ENCODE measurements around the gene C9orf43. TPM values are rescaled to one million over a fixed set of nuclear protein-coding genes. Genes with fewer than 3 reads are reported as not detected.
"Not testable (repeated sequence)": the region's sequence is repeated elsewhere in the genome, so short reads cannot be mapped to it uniquely, and the experiment has no call there.

Gene C9orf43
- total RNA-seq, 8 experiments from 2014 or later = 0.54 to 2.4 (median 1.1) TPM

DNA sequence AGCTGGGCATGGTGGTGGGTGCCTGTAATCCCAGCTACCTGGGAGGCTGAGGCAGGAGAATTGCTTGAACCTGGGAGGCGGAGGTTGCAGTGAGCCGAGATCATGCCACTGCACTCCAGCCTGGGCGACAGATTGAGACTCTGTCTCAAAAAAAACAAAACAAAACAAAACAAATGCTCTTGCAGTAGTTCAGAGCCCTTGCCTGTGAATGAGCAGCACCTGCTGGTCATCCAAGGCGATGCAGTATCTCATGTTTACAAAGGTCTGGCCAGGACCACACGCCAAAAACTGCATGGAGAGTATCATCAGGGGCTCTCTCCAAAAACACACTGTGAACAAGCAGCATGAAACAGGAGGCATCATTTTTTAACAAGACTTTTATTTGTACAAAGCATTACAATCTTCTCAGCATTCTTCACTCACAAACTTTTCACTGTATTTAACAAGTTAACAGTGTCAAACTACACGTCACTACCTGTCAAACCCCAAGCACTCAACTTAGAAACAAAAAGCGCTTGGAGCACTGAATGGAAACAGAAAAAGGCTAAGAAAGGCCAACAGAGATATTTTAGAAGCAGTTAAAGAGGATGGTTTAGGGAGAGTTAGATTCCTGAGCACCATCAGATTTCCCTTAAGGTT lies 3.6 kb upstream of the C9orf43 start:
- H3K4me1 ChIP-seq (replicated peaks in 1 of 2) = peaks cover 10 to 13% of the 10 kb centered on the region in 2 donors
- WGBS, 10 experiments = 0 to 100% (median 51%) methylated on average over 1 to 6 of the region's 7 CpGs; no CpG with 5 or more reads in 1 of the 10 experiments
- H3K4me3 ChIP-seq; H3K27ac ChIP-seq; in situ Hi-C loops (cut with MboI; ENCODE audit: low pct_unique_long_range_greater_than_20kb in 2 of 9, low sequenced_read_pairs in 9 of 9, unreplicated experiment in 9 of 9): not testable (repeated sequence)
- ATAC-seq (replicated peaks in 6 of 8) = peak in 3 of 8 experiments; percentile 5 to 17 (median 6)

DNA sequence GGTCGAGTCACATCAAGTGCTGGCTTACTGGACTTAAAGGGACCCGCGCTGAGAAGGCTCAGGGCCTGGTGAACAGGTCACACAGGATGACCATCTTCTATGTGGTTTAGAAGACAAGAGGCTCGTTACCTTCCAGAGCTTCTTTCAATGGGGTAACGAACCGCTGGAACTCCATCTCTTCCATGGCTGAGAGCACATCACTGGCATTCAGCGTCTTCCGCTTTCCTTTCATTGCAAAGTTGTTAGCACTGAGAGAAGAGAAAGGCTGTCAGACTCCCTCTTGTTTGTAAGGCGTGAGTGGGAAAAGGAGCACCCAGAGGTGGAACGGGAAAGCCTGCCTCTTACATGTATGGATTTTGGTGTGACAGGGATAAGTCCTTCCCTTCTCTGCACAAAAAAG lies 1.1 kb upstream of the C9orf43 start:
- Histone ChIP-seq H3K27ac (peak overlapping the region; percentile 97 to 99), H3K4me3 (peak overlapping the region; percentile 53 to 89 (median 64)), H3K4me1 (replicated peaks in 1 of 2) (peaks cover 9 to 13% of the 10 kb centered on the region in 2 donors)
- in situ Hi-C loops (cut with MboI; ENCODE audit: low pct_unique_long_range_greater_than_20kb in 2 of 9, low sequenced_read_pairs in 9 of 9, unreplicated experiment in 9 of 9) = no loop called here
- 5 to 51% (median 36%) methylated on average over 3 to 10 of the region's 10 CpGs for WGBS, 10 experiments
- no peak for ATAC-seq (replicated peaks in 6 of 8)

DNA sequence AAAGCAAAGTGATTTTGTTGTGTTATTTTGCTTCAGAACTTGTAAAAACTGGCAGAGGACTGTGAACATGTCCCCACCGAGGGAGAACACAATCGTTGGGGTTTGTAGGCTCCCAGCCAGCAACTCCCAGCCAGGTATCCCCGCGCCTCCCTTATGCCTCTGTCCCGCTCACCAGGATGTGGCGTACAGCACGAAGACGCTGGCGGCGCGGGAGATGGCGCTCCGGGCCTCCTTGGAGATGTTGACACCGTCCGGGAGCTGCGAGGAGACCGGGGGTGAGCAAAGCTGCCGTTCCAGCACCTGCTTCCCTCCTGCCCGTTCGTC lies 702 bp upstream of the C9orf43 start:
- in situ Hi-C loops (cut with MboI; ENCODE audit: low pct_unique_long_range_greater_than_20kb in 2 of 9, low sequenced_read_pairs in 9 of 9, unreplicated experiment in 9 of 9) = no loop called here
- 0 to 20% (median 1%) methylated on average over 1 to 5 of the region's 20 CpGs; no CpG with 5 or more reads in 4 of the 10 experiments for WGBS, 10 experiments
- peak; percentile 4 to 28 (median 9) for ATAC-seq (replicated peaks in 6 of 8)
- peak overlapping the region; percentile 53 to 89 (median 64) for H3K4me3 ChIP-seq
- peak overlapping the region; percentile 97 to 99 for H3K27ac ChIP-seq
- peaks cover 9 to 13% of the 10 kb centered on the region in 2 donors for H3K4me1 ChIP-seq (replicated peaks in 1 of 2)

DNA sequence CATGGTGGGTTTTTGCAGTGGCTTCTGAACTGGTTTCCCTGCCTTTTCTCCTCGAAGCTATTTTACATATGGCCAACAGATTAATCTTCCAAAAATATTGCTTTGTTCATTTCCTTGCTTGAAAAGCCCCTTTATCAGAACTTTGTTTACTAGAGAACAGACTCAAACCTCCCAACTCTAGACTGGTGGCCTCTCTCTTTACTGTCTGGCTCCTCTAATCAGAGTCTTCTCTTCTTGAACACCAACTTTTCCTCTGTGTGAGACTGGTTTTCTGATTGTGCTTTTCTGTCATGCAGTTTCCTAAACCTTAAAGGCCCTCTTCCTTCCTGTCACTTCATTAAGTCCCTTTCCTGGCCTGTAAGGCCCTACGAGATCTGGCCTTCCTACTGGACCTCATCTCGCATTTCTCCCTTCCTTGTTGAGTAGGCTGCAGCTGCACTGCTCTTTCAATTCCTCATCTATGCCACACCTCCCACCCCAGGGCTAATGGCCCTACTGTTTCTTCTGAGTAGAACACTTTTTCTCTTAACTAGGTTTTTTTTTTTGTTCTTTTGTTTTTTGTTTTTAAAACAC lies 5.7 kb downstream of the C9orf43 start:
- Histone ChIP-seq H3K4me3 (no peak overlapping the region), H3K27ac (no peak overlapping the region), H3K4me1 (replicated peaks in 1 of 2) (peaks cover 4 to 6% of the 10 kb centered on the region in 2 donors)
- ATAC-seq (replicated peaks in 6 of 8) = peak in 2 of 8 experiments; percentile 78 to 85
- WGBS, 10 experiments = 0 to 73% (median 60%) methylated on average over 1 to 3 of the region's 3 CpGs; no CpG with 5 or more reads in 1 of the 10 experiments
- in situ Hi-C loops (cut with MboI; ENCODE audit: low pct_unique_long_range_greater_than_20kb in 2 of 9, low sequenced_read_pairs in 9 of 9, unreplicated experiment in 9 of 9) = no loop called here

DNA sequence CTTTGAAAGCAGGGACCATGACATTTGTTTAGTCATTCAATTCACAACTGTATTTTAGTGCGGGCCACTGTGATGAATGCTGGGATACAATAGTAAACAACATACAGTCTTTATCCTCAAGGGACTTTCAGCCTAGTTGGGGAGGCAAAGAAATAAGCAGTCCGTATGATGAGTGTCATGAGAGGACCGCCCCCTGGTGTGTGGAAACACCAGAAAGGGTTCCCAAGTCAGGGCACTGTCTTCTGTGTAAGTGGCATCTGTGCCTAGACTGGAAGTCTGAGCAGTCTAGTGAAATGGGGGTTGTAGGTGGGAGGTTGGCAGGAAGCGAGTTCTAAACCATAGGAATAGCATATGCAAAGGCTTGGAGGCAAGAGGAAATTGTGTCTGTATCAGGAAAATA lies 6.8 kb downstream of the C9orf43 start:
- Histone ChIP-seq H3K4me3 (no peak overlapping the region), H3K4me1 (replicated peaks in 1 of 2) (no peaks in the 10 kb centered on the region), H3K27ac (no peak overlapping the region)
- WGBS, 10 experiments = 57 to 100% (median 91%) methylated on average over 1 to 4 of the region's 4 CpGs
- in situ Hi-C loops (cut with MboI; ENCODE audit: low pct_unique_long_range_greater_than_20kb in 2 of 9, low sequenced_read_pairs in 9 of 9, unreplicated experiment in 9 of 9) = no loop called here
- no peak for ATAC-seq (replicated peaks in 6 of 8)

DNA sequence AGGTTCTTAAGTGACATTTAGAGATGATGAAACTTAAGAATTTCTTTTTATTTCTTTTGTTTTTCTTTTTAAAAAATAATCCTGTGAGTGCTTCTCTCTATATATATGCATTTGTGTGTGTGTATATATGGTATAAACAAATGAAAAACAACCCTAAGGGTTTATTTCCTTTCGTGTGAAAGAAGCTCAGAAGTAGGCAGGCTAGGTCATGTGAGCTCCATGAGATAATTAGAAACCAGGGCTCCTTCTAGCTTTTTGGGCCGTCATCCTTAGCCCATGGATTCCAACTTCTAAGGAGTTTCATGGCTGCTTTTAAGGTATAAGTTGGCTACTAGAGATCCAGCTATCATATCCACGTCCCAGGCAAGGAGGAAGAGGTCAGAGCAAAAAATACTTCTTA lies 11.2 kb downstream of the C9orf43 start:
- ATAC-seq (replicated peaks in 6 of 8) = no peak
- in situ Hi-C loops (cut with MboI; ENCODE audit: low pct_unique_long_range_greater_than_20kb in 2 of 9, low sequenced_read_pairs in 9 of 9, unreplicated experiment in 9 of 9) = no loop called here
- Histone ChIP-seq H3K27ac (no peak overlapping the region), H3K4me3 (no peak overlapping the region), H3K4me1 (replicated peaks in 1 of 2) (no peaks in the 10 kb centered on the region)
- 33 to 100% (median 73%) methylated on average over 1 to 3 of the region's 3 CpGs for WGBS, 10 experiments

DNA sequence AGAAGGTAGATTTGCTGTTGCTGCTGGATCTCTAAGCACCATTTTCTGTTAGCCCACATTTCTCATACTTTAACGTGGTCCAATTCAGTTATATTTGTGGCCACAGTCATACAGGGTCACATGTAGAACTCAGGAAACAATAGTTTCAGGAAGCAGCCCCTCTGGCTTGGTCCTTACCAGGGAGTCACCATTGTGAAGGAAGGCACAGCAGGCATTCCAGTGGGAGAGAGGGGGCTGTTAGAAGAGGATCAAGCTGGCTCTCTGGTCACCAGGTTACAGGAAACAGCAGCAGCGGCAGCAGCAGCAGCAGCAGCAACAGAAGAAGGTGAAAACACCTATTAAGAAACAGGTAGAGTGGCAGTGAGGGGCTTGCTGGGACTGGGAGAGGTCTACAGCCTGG lies 14.5 kb downstream of the C9orf43 start:
- ATAC-seq (replicated peaks in 6 of 8) = peak in 1 of 8 experiments; percentile 43
- Histone ChIP-seq H3K4me1 (replicated peaks in 1 of 2) (no peaks in the 10 kb centered on the region), H3K4me3 (no peak overlapping the region), H3K27ac (no peak overlapping the region)
- WGBS, 10 experiments = 0 to 65% (median 33%) methylated on average over 1 to 2 of the region's 2 CpGs; no CpG with 5 or more reads in 2 of the 10 experiments
- in situ Hi-C loops (cut with MboI; ENCODE audit: low pct_unique_long_range_greater_than_20kb in 2 of 9, low sequenced_read_pairs in 9 of 9, unreplicated experiment in 9 of 9) = loop anchor here in 2 of 9 experiments (25.0 kb wide), 2 partner anchors 162 to 237 kb away; no protein-coding TSS in a partner anchor

DNA sequence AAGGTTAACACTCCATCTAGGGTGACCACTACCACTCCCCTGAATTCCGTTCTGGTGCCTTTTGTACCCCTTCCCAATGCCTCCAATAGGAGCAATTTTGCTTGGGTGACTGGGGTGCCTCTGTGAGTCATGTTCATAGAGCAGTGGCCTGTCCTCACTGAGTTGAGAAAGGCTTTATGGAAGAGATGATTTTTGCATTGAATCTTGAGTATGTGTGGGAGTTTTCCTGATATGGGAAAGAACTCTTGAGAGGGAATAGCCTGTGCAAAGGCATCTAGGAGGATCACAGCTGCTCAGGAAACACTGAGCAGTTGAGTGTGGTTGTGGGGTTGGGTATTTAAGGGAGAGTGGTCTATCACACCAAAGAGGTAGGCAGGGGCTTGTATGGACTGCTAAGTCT lies 16.2 kb downstream of the C9orf43 start:
- Histone ChIP-seq H3K27ac (no peak overlapping the region), H3K4me1 (replicated peaks in 1 of 2) (no peaks in the 10 kb centered on the region), H3K4me3 (no peak overlapping the region)
- in situ Hi-C loops (cut with MboI; ENCODE audit: low pct_unique_long_range_greater_than_20kb in 2 of 9, low sequenced_read_pairs in 9 of 9, unreplicated experiment in 9 of 9) = loop anchor here in 2 of 9 experiments (25.0 kb wide), 2 partner anchors 161 to 236 kb away; no protein-coding TSS in a partner anchor
- ATAC-seq (replicated peaks in 6 of 8) = no peak
- 0 to 100% (median 93%) methylated on average over 1 of the region's 1 CpG; no CpG with 5 or more reads in 6 of the 10 experiments for WGBS, 10 experiments

DNA sequence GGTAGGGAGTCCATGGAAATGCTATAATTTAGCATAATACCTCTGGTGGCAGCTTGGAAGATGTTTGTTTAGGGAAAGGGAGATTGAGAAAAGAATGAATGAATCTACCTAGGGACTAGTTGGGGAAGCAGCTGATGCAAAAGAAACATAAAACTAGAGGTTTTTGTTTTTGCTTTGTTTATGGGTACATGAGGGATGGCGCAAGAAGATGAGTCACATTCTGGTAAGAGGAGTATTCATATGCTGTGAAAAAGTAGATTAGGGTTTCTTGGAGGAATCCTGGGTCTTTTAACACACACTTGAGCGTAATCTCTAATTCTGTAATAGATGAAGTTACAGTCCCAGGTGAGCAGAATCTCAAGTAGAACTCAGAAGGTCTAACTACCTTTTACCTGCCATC lies 17.1 kb downstream of the C9orf43 start:
- 29 to 100% (median 89%) methylated on average over 1 to 2 of the region's 2 CpGs; no CpG with 5 or more reads in 2 of the 10 experiments for WGBS, 10 experiments
- in situ Hi-C loops (cut with MboI; ENCODE audit: low pct_unique_long_range_greater_than_20kb in 2 of 9, low sequenced_read_pairs in 9 of 9, unreplicated experiment in 9 of 9) = loop anchor here in 2 of 9 experiments (25.0 kb wide), 2 partner anchors 160 to 235 kb away; no protein-coding TSS in a partner anchor
- H3K4me3 ChIP-seq = no peak overlapping the region
- no peaks in the 10 kb centered on the region for H3K4me1 ChIP-seq (replicated peaks in 1 of 2)
- H3K27ac ChIP-seq = no peak overlapping the region
- peak in 2 of 8 experiments; percentile 24 to 66 for ATAC-seq (replicated peaks in 6 of 8)

DNA sequence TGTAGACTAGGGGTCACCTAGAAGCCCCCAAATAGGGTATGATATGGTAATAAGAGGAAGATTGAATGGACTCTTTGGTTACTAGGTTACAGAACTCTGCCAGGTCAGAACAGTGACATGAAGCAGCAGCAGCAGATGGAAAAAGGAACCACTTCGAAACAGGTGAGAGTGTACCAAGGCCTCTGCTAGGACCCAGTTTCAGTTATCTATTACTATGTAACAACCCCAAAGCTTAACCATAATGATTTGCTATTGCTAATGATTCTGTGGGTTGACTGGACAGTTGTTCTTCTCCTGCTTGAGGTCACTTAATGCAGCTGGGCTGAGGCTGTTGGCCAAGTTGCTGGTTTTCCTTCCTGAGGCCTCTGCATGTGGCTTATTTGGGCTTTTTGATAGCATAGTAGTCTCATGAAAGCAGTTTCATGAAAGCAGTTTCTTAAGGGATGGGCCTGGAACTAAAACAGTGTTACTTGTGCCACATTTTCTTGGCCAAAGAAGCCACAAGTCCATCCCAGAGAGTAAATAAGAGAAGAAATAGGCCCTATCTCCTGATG lies 17.6 kb downstream of the C9orf43 start:
- no peak overlapping the region for H3K27ac ChIP-seq
- no peak for ATAC-seq (replicated peaks in 6 of 8)
- in situ Hi-C loops (cut with MboI; ENCODE audit: low pct_unique_long_range_greater_than_20kb in 2 of 9, low sequenced_read_pairs in 9 of 9, unreplicated experiment in 9 of 9) = loop anchor here in 2 of 9 experiments (25.0 kb wide), 2 partner anchors 159 to 234 kb away; no protein-coding TSS in a partner anchor
- WGBS, 10 experiments = 40 to 100% (median 81%) methylated on average over 1 of the region's 1 CpG; no CpG with 5 or more reads in 4 of the 10 experiments
- no peak overlapping the region for H3K4me3 ChIP-seq
- no peaks in the 10 kb centered on the region for H3K4me1 ChIP-seq (replicated peaks in 1 of 2)

DNA sequence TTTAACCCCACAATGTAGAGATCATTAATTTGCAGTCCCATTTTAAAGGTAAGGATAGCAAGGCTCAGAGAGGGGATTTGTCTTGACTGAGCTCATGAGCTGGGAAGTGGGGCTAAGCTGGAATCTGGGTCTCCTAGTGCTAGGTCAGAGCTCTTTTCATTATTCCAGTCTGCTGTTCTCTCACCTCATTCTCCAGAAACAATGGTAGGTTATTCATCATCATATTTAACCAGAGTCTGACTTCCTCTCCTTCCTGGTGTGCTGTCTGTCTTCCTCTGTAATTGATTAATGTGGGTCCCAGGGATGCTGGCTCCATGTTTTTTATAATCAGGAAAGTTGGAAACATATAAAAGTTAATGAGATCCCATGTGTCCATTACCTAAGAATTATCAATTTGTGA lies 20.6 kb downstream of the C9orf43 start:
- ATAC-seq (replicated peaks in 6 of 8) = no peak
- Histone ChIP-seq H3K4me1 (replicated peaks in 1 of 2) (no peaks in the 10 kb centered on the region), H3K27ac (no peak overlapping the region), H3K4me3 (no peak overlapping the region)
- in situ Hi-C loops (cut with MboI; ENCODE audit: low pct_unique_long_range_greater_than_20kb in 2 of 9, low sequenced_read_pairs in 9 of 9, unreplicated experiment in 9 of 9) = loop anchor here in 2 of 9 experiments (25.0 kb wide), 2 partner anchors 156 to 231 kb away; no protein-coding TSS in a partner anchor

DNA sequence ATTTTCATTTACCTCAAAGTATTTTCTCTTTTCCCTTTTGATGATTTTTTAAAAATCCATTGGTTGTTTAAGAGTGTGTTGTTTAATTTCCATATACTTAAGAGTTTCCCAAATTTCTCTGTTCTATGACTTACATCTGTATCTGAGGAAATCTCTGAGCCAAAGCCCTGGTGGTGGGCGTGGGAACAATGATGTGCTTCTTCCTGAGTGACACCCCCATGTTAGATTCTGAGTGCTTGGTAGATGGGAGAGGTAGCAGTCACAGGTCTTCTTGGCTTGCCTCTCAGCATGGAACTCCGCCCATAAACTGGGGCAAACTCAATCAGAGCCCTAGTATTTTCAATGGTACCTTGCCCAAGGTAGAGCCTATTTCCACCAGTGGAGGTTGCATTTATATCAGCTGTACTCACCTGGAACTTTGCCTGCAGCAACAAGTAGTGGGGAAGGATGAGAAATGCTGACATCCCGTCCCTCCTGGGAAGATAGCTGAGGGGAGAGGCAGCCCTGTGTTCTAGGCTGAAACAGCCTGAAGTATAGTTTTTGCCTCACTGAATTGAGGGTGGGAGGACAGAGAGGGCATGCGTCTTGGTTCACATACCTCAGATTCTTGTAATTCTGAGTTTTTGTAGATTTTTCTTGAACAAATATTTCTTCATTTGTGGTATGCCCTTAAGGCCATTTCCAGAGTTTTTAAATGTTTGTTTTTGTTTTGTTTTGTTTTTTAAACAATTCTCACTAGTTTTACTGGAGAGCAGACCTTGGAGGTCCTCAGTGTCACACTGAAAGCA lies 26.4 kb downstream of the C9orf43 start:
- no peak overlapping the region for H3K4me3 ChIP-seq
- in situ Hi-C loops (cut with MboI; ENCODE audit: low pct_unique_long_range_greater_than_20kb in 2 of 9, low sequenced_read_pairs in 9 of 9, unreplicated experiment in 9 of 9) = loop anchor here in 2 of 9 experiments (25.0 kb wide), 2 partner anchors 150 to 225 kb away; no protein-coding TSS in a partner anchor
- H3K27ac ChIP-seq = no peak overlapping the region
- no peak for ATAC-seq (replicated peaks in 6 of 8)
- 0 to 83% (median 73%) methylated on average over 1 to 4 of the region's 4 CpGs; no CpG with 5 or more reads in 1 of the 10 experiments for WGBS, 10 experiments
- H3K4me1 ChIP-seq (replicated peaks in 1 of 2) = no peaks in the 10 kb centered on the region
